Activated CD8-positive, alpha-beta T cell treated with anti-CD3 and anti-CD28 coated beads, Interleukin-2, amount 10 ng/mL, durations not matched to agents 7 days and 5 days (primary cell): ENCODE measurements around the gene RPS14. TPM values are rescaled to one million over a fixed set of nuclear protein-coding genes. Genes with fewer than 3 reads are reported as not detected.
A peak's percentile ranks its signal among the peaks of the same experiment; 100 is the strongest.
"Not testable (repeated sequence)": the region's sequence is repeated elsewhere in the genome, so short reads cannot be mapped to it uniquely, and the experiment has no call there.

ENCODE experiments used
- ATAC-seq: fragments of 150-1000 bp; cut with Tn5 transposase; one replicate; pipeline ENCODE4 v1.10.0; 2021; ENCODE audit warnings: moderate library complexity
- CTCF ChIA-PET: fragments of 350-600 bp; sonication (Branson Sonifier 250); formaldehyde crosslinking; loops from one replicate; lab custom pipeline; 2021; ENCODE audit warnings: antibody characterized with exemption; lab: Charles Lee
- POLR2A ChIA-PET: fragments of 350-600 bp; sonication (Branson Sonifier 250); formaldehyde crosslinking; loops from one replicate; lab custom pipeline; 2021; ENCODE audit warnings: antibody characterized with exemption; lab: Charles Lee
- DNase-seq: peaks from one replicate; pipeline ENCODE4 v3.0.0-alpha.2; 2020
- H3K27ac Mint-ChIP-seq: one replicate; pipeline ENCODE4 v1.8.0; 2021; ENCODE audit warnings: mild to moderate bottlenecking, mixed read lengths
- H3K27me3 Mint-ChIP-seq: one replicate; pipeline ENCODE4 v1.8.0; 2021; ENCODE audit warnings: low read depth, mixed read lengths
- H3K36me3 Mint-ChIP-seq: one replicate; pipeline ENCODE4 v1.8.0; 2021; ENCODE audit warnings: low read depth, mixed read lengths
- H3K4me1 Mint-ChIP-seq: one replicate; pipeline ENCODE4 v1.8.0; 2021; ENCODE audit warnings: low read depth, mixed read lengths
- H3K4me3 Mint-ChIP-seq: one replicate; pipeline ENCODE4 v1.8.0; 2021; ENCODE audit warnings: mild to moderate bottlenecking, mixed read lengths
- H3K9me3 Mint-ChIP-seq: one replicate; pipeline ENCODE4 v1.8.0; 2022; ENCODE audit warnings: mixed read lengths; ENCODE audit not compliant: insufficient read depth
- total RNA-seq, 2 experiments: library from RNA; stranded (reverse); gene quantifications; one replicate each; pipeline ENCODE4 v1.2.3, GENCODE V29; 2021

The RPS14 gene
- total RNA-seq, 2 experiments from 2014 or later: 2,046 to 2,123 TPM

DNA sequence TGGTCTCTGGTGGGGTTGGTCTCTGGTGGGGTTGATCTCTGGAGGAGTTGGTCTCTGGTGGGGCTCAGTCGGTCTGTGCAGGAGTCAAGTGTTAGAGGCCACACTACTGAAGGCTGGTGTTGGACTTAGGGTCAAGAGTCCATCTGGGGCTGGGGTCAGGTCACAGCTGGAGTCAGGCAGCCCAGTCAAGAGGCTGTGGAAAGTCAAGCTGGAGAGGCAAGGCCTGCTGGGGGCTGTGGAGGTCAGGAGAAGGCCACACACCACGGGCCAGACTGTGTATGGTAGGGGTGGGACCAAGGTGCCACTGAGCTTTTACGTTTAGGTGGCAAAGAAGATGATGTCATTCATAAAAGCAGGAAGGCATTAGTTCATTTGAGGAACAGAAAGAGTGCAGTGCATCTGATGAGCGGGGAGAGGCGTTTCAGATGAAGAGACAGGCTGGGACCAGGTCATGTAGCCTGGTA is 20.1 kb downstream of the RPS14 start:
- Mint-ChIP-seq H3K27me3 (no peaks in the 10 kb centered on the region), H3K9me3 (no peaks in the 10 kb centered on the region), H3K36me3 (no peaks in the 10 kb centered on the region), H3K27ac (no peak overlapping the region), H3K4me3 (no peak overlapping the region), H3K4me1 (no peaks in the 10 kb centered on the region)
- DNase-seq: no peak
- CTCF ChIA-PET: no interaction called here
- no peak for ATAC-seq
- POLR2A ChIA-PET: interaction anchor here (0.9 kb wide), 1 partner anchor 18 kb away, joined by 3 read pairs; no protein-coding TSS in a partner anchor

DNA sequence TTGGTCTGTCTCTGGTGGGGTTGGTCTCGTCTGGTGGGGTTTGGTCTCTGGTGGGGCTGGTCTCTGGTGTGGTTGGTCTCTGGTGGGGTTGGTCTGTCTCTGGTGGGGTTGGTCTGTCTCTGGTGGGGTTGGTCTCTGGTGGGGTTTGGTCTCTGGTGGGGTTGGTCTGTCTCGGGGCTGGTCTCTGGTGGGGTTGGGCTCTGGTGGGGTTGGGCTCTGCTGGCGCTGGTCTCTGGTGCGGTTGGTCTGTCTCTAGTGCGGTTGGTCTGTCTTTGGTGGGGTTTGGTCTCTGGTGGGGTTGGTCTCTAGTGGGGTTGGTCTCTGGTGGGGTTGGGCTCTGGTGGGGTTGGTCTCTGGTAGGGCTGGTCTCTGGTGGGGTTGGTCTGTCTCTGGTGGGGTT is 20.6 kb downstream of the RPS14 start:
- Mint-ChIP-seq H3K36me3 (no peaks in the 10 kb centered on the region), H3K27me3 (no peaks in the 10 kb centered on the region)
- POLR2A ChIA-PET: interaction anchor here (0.9 kb wide), 1 partner anchor 18 kb away, joined by 3 read pairs; no protein-coding TSS in a partner anchor

DNA sequence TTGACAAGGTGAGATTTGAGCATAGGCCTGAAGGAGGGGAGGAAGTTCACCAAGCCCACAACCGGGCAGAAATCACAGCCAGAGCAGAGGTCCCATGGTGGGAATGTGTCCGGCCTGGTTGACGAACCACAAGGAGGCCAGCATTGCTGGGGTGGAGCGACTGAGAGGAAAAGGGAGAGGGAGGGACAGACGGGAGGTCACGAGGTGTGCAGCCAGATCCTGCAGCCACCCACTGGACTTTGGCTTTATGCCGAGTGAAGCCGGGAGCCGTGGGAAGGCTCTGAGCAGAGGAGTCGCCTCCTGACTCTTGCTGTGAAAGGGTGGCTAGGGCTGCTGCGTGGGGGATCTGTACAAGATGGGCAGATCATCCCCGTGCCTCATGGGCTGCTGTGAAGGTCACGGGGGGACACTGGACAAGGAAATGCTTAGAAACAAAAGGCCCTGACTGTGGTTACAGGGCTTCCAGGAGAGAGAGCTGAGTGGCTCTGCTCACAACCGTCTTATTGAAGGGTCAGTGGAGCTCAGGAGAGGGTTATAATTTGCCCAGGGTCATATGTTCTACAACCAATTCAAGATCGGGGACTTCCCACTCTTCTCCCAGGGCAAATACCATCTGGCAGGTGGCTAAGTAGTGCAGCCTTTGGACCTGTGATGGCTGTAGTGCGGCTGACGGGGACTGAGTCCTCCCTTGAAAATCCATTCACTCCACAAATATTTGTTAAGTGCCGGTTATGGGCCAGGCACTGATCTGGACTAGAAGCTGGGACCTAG is 21.2 kb downstream of the RPS14 start:
- CTCF ChIA-PET: interaction anchor here (1.1 to 1.6 kb wide), 2 partner anchors 8 to 18 kb away, joined by 3 read pairs; no protein-coding TSS in a partner anchor
- no peaks in the 10 kb centered on the region for H3K9me3 Mint-ChIP-seq
- ATAC-seq (no peak), DNase-seq (no peak)
- no peaks in the 10 kb centered on the region for H3K4me1 Mint-ChIP-seq
- H3K27ac Mint-ChIP-seq: no peak overlapping the region
- H3K36me3 Mint-ChIP-seq: no peaks in the 10 kb centered on the region
- H3K4me3 Mint-ChIP-seq: no peak overlapping the region
- POLR2A ChIA-PET: interaction anchor here (1.6 kb wide), 1 partner anchor 21 kb away, joined by 3 read pairs; the partner anchor contains the start of gene RPS14
- H3K27me3 Mint-ChIP-seq: no peaks in the 10 kb centered on the region

More for the DNA sequence above, 20.6 kb downstream of the RPS14 start:
- H3K4me3 Mint-ChIP-seq: no peak overlapping the region
- ATAC-seq (no peak), DNase-seq (no peak)
- H3K4me1 Mint-ChIP-seq: no peaks in the 10 kb centered on the region
- CTCF ChIA-PET: no interaction called here
- H3K27ac Mint-ChIP-seq: no peak overlapping the region
- H3K9me3 Mint-ChIP-seq: no peaks in the 10 kb centered on the region

DNA sequence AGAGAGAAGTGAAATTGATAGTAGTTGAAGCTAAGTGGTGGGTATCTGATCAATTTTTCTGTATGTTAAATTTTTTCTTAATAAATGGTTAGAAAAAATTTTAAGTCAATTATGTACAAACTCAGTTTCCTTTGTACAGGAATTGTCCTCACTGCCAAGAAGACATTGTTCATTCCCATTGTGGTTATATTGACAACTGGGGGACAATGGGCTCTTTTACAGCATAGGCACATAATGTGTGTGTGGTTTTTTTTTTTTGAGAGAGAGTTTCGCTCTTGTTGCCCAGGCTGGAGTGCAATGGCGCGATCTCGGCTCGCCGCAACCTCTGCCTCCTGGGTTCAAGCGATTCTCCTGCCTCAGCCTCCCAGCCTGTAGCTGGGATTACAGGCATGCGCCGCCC is 23.4 kb downstream of the RPS14 start:
- POLR2A ChIA-PET: not testable (repeated sequence)

DNA sequence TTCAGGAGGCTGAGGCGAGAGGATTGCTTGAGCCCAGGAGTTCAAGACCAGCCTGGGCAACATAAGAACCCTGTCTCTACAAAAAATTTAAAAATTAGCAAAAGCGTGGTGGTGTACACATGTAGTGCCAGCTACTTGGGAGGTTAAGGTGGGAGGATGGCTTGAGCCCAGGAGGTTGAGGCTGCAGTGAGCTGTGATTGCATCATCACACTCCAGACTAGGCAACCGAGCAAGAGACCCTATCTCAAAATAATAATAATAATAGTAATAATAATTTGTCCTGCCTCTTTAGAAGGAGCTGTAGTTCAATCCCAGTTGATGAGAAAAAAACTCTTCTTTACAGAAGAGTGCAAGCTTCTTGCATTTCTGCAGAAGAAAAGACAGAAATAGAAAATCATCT is 26.8 kb downstream of the RPS14 start:
- H3K36me3 Mint-ChIP-seq: no peaks in the 10 kb centered on the region
- no peak for DNase-seq
- no peak for ATAC-seq
- H3K9me3 Mint-ChIP-seq: no peaks in the 10 kb centered on the region
- no peak overlapping the region for H3K4me3 Mint-ChIP-seq
- CTCF ChIA-PET: no interaction called here
- POLR2A ChIA-PET: interaction anchor here (1.2 to 1.5 kb wide), 2 partner anchors 10 to 17 kb away, joined by 3 to 4 read pairs; partner anchors contain the start of gene CD74
- H3K27ac Mint-ChIP-seq: no peak overlapping the region
- H3K27me3 Mint-ChIP-seq: no peaks in the 10 kb centered on the region
- H3K4me1 Mint-ChIP-seq: peaks cover 7% of the 10 kb centered on the region

More for the DNA sequence above, 23.4 kb downstream of the RPS14 start:
- DNase-seq, H3K27ac Mint-ChIP-seq, H3K4me3 Mint-ChIP-seq, ATAC-seq, H3K27me3 Mint-ChIP-seq, H3K36me3 Mint-ChIP-seq, H3K9me3 Mint-ChIP-seq, H3K4me1 Mint-ChIP-seq, CTCF ChIA-PET: not testable (repeated sequence)

DNA sequence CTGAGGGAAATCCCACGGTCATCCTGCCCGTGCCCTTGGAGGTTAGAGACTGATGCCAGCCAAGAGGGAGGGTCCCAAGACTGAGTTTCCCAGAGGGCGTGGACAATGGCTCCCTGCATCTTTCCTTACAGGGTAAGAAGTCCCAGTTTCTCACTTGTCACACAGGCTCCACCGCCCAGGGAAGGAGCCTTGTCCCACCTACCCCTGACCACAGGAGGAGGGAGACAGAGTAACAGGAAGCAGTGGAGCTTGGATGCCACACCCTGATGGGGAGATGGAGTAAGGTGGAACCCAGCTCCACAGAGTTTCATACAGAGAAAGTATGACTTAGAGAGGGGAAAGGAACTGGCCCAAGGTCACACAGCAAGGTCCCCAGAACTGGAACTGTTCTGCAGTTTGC is 27.5 kb downstream of the RPS14 start:
- no peak for ATAC-seq
- DNase-seq: no peak
- Mint-ChIP-seq H3K4me1 (peaks cover 7% of the 10 kb centered on the region), H3K27me3 (no peaks in the 10 kb centered on the region), H3K36me3 (no peaks in the 10 kb centered on the region), H3K4me3 (no peak overlapping the region), H3K9me3 (no peaks in the 10 kb centered on the region), H3K27ac (no peak overlapping the region)
- ChIA-PET POLR2A (interaction anchor here (1.5 to 1.9 kb wide), 2 partner anchors 9 to 17 kb away, joined by 4 to 5 read pairs; partner anchors contain the start of gene CD74), CTCF (interaction anchor here (1.5 kb wide), 1 partner anchor 14 kb away, joined by 4 read pairs; no protein-coding TSS in a partner anchor)

DNA sequence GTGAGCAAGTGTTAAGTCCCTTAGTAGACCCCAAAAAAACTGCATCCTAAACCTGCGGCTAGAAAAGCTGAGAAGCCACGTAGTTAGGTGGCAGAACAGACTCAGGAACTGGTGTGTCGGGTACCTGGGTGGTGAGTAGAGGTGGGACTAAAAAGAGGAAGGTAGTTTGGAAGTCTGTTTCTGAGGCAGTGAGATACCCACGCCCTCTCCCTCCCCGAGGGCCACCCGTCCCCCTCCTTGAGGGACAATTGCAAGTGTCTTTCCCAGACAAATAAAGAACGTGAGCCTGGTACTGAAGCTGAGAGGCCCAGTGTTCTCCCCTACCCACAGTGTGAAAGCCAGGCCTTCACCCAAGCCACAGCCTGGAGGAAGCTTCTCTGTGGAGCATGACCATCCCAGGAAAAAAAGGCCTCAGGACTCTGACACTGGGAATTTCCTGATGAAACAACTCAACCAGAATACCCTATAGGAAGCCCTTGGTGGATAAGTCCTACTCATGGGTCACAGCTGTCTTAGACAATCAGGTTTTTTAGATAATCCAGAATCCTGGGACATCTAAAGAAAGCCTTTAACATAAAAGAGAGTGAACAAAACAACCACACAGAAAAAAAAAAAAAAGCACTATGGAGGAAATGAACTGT is 29.8 kb downstream of the RPS14 start:
- Mint-ChIP-seq H3K4me1 (peaks cover 7% of the 10 kb centered on the region), H3K36me3 (no peaks in the 10 kb centered on the region), H3K4me3 (no peak overlapping the region), H3K27me3 (no peaks in the 10 kb centered on the region), H3K9me3 (no peaks in the 10 kb centered on the region), H3K27ac (no peak overlapping the region)
- ChIA-PET POLR2A (interaction anchor here (0.7 to 1.2 kb wide), 2 partner anchors 9 to 802 kb away, joined by 3 to 6 read pairs; no protein-coding TSS in a partner anchor), CTCF (interaction anchor here (0.9 to 1.1 kb wide), 2 partner anchors 16 to 21 kb away, joined by 3 read pairs; no protein-coding TSS in a partner anchor)
- DNase-seq: no peak
- no peak for ATAC-seq

DNA sequence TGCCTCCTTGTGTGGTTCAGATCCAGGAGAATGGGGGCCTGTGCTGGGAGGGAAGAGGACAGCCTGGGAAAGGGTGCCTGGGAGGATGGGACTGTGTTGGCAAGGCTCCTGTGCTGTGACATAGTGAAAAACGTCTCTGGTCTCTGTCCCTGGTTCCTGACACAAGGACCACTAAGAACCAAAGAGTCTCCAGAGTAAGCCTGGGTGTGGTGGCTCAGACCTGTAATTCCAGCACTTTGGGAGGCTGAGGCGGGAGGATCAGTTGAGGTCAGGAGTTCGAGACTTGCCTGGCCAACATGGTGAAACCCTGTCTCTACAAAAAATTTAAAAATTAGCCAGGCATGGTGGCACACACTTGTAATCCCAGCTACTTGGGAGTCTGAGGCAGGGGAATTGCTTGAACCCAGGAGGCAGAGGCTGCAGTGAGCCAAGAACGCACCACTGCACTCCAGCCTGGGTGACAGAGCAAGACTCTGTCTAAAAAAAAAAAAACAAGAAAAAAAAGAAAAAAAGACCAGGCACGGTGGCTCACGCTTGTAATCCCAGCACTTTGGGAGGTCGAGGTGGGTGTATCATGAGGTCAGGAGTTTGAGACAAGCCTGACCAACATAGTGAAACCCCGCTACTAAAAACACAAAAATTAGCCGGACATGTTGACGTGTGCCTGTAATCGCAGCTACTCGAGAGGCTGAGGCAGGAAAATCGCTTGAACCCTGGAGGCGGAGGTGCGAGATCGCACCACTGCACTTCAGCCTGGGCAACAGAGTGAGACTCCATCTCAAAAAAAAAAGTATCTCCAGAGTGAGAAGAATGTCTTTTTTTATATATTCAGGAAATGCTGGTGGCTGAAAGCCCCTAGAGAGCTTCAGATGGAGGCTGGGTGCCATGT is 35.4 kb downstream of the RPS14 start:
- not testable (repeated sequence) for H3K4me3 Mint-ChIP-seq, ATAC-seq, DNase-seq, H3K27me3 Mint-ChIP-seq, H3K9me3 Mint-ChIP-seq
- Mint-ChIP-seq H3K4me1 (peaks cover 35% of the 10 kb centered on the region), H3K36me3 (peaks cover 18% of the 10 kb centered on the region), H3K27ac (peak overlapping the region; percentile 100)
- POLR2A ChIA-PET: interaction anchor here (0.6 to 5.4 kb wide), 8 partner anchors 8 to 672 kb away, joined by 3 to 70 read pairs (median 6); partner anchors contain the start of genes RBM22 and RPS14
- CTCF ChIA-PET: interaction anchor here (0.7 to 4.9 kb wide), 6 partner anchors 17 to 63 kb away, joined by 3 to 34 read pairs (median 8); partner anchors contain the start of gene RPS14

DNA sequence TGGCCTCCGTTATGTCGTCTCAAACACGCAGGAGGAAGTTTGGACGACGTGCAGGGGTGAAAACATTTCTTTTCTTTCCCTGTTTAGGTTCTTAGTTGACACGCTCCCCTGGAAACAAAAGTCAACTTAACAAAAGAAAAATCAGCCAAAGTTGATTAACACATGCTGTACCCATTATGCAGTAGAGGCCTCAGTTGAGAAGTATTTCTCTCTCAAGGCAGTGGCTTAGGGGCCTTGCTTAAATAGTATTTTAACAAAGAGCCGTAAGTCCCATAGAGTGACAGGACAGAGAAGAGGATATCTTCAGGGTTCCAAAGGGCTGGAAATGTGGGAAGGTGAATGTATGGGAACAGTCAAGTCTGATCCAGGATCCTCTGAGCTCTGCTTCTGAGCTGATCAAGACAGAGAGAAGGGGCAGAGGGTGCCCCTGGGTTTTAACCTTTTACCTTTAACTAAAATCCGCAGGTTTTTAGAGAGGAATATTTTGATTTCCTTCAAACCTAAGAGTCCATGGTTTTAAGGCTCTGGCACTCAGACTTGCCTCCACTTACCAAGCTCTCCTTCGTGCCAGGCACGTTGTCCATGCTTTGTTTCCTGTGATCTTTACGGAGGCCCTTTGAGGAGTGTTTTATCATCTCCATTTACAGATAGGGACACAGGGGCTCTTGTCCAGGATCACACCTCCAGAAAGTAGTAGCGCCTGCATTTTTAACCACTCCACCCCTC is 36.2 kb downstream of the RPS14 start:
- peak overlapping the region; percentile 100 for H3K27ac Mint-ChIP-seq
- no peaks in the 10 kb centered on the region for H3K27me3 Mint-ChIP-seq
- no peak for ATAC-seq
- peaks cover 22% of the 10 kb centered on the region for H3K36me3 Mint-ChIP-seq
- H3K4me1 Mint-ChIP-seq: peaks cover 41% of the 10 kb centered on the region
- no peak for DNase-seq
- H3K4me3 Mint-ChIP-seq: peak overlapping the region; percentile 98
- H3K9me3 Mint-ChIP-seq: no peaks in the 10 kb centered on the region
- ChIA-PET CTCF (interaction anchor here (1.0 to 4.9 kb wide), 10 partner anchors 12 to 62 kb away, joined by 3 to 34 read pairs (median 6); partner anchors contain the start of gene RPS14), POLR2A (interaction anchor here (0.6 to 5.4 kb wide), 31 partner anchors 8 to 862 kb away, joined by 3 to 70 read pairs (median 4); partner anchors contain the start of genes CSNK1A1, HMGXB3, RBM22 and RPS14)
